Endometrium (tissue), 2 donors: ENCODE results near the gene CRHR2.

Experiments
- FAIRE-seq: peaks from 2 replicates; lab custom pipeline; 2012; peaks lifted over from hg19 to GRCh38; lab: Jason Lieb, UNC
- donor health status: control.
- donor health status: control.

Gene CRHR2

GRCh38 chr7:30618080-30618676 lies 64.1 kb downstream of the CRHR2 start:
- FAIRE-seq = no peak

DNA sequence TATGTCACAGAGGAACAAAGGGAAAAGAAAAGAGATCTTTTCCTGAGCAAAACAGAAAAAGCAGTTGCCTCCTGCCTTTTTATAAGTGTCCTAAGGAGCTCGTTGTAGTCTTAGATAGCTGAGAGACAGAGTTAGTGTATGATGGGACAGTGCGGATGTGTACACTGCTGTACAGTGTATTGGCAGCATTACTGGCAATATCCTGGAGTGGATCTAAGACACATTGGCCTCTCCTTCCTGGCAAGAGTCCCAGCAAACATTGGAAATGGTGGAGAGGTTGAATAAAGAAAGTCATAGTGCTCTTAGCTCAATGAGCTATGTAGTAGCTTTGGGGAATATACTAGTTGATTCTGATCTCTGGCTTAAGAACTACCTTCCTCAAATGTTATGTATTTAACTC lies 64.9 kb downstream of the CRHR2 start:
- FAIRE-seq = no peak

- FAIRE-seq = no peak
These were observed 65.9 kb downstream of the CRHR2 start for GRCh38 chr7:30616318-30616717.

DNA sequence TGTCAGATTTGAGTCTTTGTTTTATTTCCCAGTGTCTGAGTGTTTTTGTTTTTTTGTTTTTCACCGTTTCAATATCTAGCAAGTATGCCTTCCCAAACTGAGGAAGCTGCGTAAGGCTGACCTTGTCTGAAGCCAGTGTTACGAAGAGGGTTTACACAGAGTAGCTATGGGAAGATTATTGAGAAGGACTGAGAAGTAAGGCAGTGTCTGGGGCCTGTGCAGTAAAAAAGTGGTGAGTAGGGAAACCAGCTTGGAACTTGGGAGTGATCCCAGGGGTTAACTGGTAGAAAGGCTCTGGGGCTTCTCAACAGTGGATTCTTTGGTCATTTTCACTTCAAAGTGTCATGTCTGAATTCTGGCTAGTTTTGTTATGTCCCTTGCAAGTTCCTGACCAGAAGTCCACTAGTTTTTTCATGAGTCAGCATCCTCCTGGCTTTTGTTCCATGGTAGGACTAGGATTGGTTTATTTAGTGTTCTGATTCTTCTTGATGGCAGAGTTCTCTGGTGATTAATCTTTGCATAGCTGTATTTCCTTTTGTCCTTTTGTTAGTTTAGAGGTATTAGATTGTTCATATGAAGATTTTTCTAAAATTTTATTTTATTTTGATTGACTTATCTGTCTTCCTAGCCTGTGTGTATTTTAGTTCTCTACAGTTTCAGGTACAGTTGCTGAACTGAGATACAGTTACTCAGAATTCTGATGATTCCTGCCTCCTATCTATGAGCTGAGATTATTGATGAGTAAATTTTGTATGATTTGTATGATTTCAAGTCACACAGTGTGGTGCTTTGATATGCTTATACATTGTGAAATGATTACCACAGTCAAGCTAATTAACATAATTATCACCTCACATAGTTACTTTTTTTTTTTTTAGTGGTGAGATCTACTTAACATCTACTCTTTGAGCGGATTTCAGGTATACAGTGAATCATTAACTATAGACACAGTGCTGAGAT lies 68.6 kb downstream of the CRHR2 start:
- no peak for FAIRE-seq

GRCh38 chr7:30612658-30613265 lies 69.5 kb downstream of the CRHR2 start:
- FAIRE-seq = no peak

DNA sequence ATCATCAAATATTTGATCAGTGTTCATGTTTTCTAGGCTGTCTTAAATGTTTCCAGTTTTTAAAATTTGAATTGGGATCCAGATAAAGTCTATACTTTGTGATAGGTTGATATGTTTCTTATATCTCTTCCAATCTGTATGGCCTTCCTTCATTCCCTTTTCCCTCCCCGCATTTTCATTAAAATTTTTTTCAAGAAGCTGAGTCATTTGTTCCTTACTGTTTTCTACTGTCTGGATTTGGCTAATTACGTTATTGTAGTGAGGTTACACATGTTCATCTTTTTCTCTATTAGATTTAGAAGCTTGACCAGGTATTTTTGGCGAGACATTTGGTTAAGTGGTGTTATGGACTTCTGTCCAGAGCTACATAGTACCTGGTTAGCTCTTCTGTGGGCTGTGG lies 76.4 kb downstream of the CRHR2 start:
- FAIRE-seq = no peak

GRCh38 chr7:30604901-30605300 lies 77.4 kb downstream of the CRHR2 start:
- no peak for FAIRE-seq
